ENCODE data around the gene FAM162A. TPM values are rescaled to one million over a fixed set of nuclear protein-coding genes. Genes with fewer than 3 reads are reported as not detected.

Gene FAM162A
- polyA plus RNA-seq, 1 donor from 2014 or later: 16.2 TPM

- H4K20me1 ChIP-seq (ENCODE audit: insufficient read depth): no peaks in the 10 kb centered on the region
- peaks cover 17% of the 10 kb centered on the region for H3K79me2 ChIP-seq (replicated peaks; ENCODE audit: insufficient read depth, low read length)
Measured at GRCh38 chr3:122421101-122421500, 37.1 kb downstream of the FAM162A start.

GRCh38 chr3:122421836-122422235, 37.9 kb downstream of the FAM162A start:
- Histone ChIP-seq H3K27ac (ENCODE audit: low read length) (no peak overlapping the region), H3F3A (ENCODE audit: insufficient read depth, low read length, poor library complexity, severe bottlenecking) (no peaks in the 10 kb centered on the region), H3K27me3 (ENCODE audit: insufficient read depth, low read depth, low read length) (no peaks in the 10 kb centered on the region), H3K4me3 (ENCODE audit: low read length) (no peak overlapping the region), H3K4me2 (ENCODE audit: low read length) (no peak overlapping the region), H2AFZ (ENCODE audit: low read depth, low read length) (no peak overlapping the region), H3K9me3 (ENCODE audit: low read length) (no peaks in the 10 kb centered on the region), H3K36me3 (ENCODE audit: insufficient read depth, low read length) (peaks cover 9% of the 10 kb centered on the region), H3K79me2 (replicated peaks; ENCODE audit: insufficient read depth, low read length) (peaks cover 12% of the 10 kb centered on the region), H4K20me1 (ENCODE audit: insufficient read depth) (no peaks in the 10 kb centered on the region), H3K9ac (ENCODE audit: low read length) (no peak overlapping the region), H3K9me2 (ENCODE audit: insufficient read depth, low read length) (no peaks in the 10 kb centered on the region)
- TF ChIP-seq RAD21 (conservative IDR thresholded peaks at IDR 0.05) (no peak), TAF1 (IDR thresholded peaks at IDR 0.05; ENCODE audit: low read depth) (no peak), CTCF (IDR thresholded peaks at IDR 0.05; ENCODE audit: poor library complexity, severe bottlenecking) (no peak), SMC3 (conservative IDR thresholded peaks at IDR 0.05; ENCODE audit: poor library complexity) (no peak), EZH2 (IDR thresholded peaks at IDR 0.05; ENCODE audit: borderline replicate concordance, insufficient read depth, low read length, poor library complexity, severe bottlenecking) (no peak), POLR2AphosphoS5 (IDR thresholded peaks at IDR 0.05) (no peak), REST (IDR thresholded peaks at IDR 0.05; ENCODE audit: borderline replicate concordance) (no peak)

More at GRCh38 chr3:122421101-122421500, 37.1 kb downstream of the FAM162A start:
- Histone ChIP-seq H3F3A (ENCODE audit: insufficient read depth, low read length, poor library complexity, severe bottlenecking) (no peaks in the 10 kb centered on the region), H3K4me2 (ENCODE audit: low read length) (no peak overlapping the region), H3K9me3 (ENCODE audit: low read length) (no peaks in the 10 kb centered on the region), H2AFZ (ENCODE audit: low read depth, low read length) (no peak overlapping the region), H3K27ac (ENCODE audit: low read length) (no peak overlapping the region), H3K9ac (ENCODE audit: low read length) (no peak overlapping the region), H3K27me3 (ENCODE audit: insufficient read depth, low read depth, low read length) (no peaks in the 10 kb centered on the region), H3K36me3 (ENCODE audit: insufficient read depth, low read length) (peaks cover 2% of the 10 kb centered on the region), H3K9me2 (ENCODE audit: insufficient read depth, low read length) (no peaks in the 10 kb centered on the region), H3K4me3 (ENCODE audit: low read length) (no peak overlapping the region)
- TF ChIP-seq TAF1 (IDR thresholded peaks at IDR 0.05; ENCODE audit: low read depth): no peak
- no peak for TF ChIP-seq MXI1 (conservative IDR thresholded peaks at IDR 0.05; ENCODE audit: poor library complexity, severe bottlenecking)
- TF ChIP-seq REST (IDR thresholded peaks at IDR 0.05; ENCODE audit: borderline replicate concordance): no peak
- no peak for TF ChIP-seq RAD21 (conservative IDR thresholded peaks at IDR 0.05)
- TF ChIP-seq EP300 (conservative IDR thresholded peaks at IDR 0.05; ENCODE audit: poor library complexity, severe bottlenecking): no peak
- no peak for TF ChIP-seq POLR2AphosphoS5 (IDR thresholded peaks at IDR 0.05)
- no peak for TF ChIP-seq CTCF (IDR thresholded peaks at IDR 0.05; ENCODE audit: poor library complexity, severe bottlenecking)
- no peak for TF ChIP-seq EZH2 (IDR thresholded peaks at IDR 0.05; ENCODE audit: borderline replicate concordance, insufficient read depth, low read length, poor library complexity, severe bottlenecking)
- no peak for TF ChIP-seq SMC3 (conservative IDR thresholded peaks at IDR 0.05; ENCODE audit: poor library complexity)

All from neural cell (in vitro differentiated cells).